ENCODE data around the gene COL18A1.

Gene COL18A1

DNA sequence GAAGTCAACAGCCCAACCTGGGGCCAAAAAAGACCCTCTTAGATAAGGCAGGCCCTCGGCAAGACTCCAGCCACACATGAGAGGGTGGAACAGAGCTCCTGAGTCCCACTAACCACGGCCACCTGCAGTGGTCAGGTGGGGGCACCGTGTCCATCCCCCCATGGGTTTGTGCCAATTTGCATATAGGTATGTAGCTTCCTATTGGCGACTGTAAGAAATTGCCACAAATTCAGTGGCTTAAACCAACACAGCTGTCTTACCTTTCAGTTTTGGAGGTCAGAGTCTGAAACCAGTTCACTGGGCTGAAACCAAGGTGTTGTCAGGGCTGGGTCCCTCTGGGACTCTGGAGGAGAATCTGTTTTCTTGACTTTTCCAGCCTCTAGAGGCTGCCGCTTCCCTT, 59.3 kb downstream of the COL18A1 start:
- no peak for DNase-seq (ENCODE audit: low spot score)
- in situ Hi-C loops (cut with MboI; ENCODE audit: low sequenced_read_pairs, unreplicated experiment): no loop called here
- TF ChIP-seq, protein P1, sequence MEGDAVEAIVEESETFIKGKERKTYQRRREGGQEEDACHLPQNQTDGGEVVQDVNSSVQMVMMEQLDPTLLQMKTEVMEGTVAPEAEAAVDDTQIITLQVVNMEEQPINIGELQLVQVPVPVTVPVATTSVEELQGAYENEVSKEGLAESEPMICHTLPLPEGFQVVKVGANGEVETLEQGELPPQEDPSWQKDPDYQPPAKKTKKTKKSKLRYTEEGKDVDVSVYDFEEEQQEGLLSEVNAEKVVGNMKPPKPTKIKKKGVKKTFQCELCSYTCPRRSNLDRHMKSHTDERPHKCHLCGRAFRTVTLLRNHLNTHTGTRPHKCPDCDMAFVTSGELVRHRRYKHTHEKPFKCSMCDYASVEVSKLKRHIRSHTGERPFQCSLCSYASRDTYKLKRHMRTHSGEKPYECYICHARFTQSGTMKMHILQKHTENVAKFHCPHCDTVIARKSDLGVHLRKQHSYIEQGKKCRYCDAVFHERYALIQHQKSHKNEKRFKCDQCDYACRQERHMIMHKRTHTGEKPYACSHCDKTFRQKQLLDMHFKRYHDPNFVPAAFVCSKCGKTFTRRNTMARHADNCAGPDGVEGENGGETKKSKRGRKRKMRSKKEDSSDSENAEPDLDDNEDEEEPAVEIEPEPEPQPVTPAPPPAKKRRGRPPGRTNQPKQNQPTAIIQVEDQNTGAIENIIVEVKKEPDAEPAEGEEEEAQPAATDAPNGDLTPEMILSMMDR (IDR thresholded peaks at IDR 0.05; ENCODE audit: borderline replicate concordance, control extremely low read depth, extremely low read depth, insufficient read depth, missing control alignments): no peak

DNA sequence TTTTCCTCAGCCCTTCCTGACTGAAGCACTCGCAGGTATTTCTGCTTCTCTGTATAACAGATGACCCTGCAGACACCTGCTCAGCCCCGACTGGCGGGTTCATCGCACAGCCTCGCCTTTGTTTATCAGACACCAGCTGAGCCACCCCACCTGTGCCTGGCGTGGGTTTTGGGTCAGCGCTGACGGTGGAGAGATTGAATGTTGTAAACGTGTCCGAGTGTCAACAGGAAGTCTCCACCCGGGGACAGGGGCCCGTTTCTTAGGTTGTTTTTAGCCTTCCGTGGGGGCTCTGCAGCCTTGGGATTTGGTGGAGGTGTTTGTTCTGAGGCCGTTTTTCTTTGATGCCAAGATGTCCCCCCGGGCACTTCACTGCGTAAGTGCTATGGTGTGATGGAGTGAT, 60.1 kb downstream of the COL18A1 start:
- DNase-seq (ENCODE audit: low spot score): no peak
- in situ Hi-C loops (cut with MboI; ENCODE audit: low sequenced_read_pairs, unreplicated experiment): no loop called here
- TF ChIP-seq, protein P1 (IDR thresholded peaks at IDR 0.05; ENCODE audit: borderline replicate concordance, control extremely low read depth, extremely low read depth, insufficient read depth, missing control alignments): no peak

DNA sequence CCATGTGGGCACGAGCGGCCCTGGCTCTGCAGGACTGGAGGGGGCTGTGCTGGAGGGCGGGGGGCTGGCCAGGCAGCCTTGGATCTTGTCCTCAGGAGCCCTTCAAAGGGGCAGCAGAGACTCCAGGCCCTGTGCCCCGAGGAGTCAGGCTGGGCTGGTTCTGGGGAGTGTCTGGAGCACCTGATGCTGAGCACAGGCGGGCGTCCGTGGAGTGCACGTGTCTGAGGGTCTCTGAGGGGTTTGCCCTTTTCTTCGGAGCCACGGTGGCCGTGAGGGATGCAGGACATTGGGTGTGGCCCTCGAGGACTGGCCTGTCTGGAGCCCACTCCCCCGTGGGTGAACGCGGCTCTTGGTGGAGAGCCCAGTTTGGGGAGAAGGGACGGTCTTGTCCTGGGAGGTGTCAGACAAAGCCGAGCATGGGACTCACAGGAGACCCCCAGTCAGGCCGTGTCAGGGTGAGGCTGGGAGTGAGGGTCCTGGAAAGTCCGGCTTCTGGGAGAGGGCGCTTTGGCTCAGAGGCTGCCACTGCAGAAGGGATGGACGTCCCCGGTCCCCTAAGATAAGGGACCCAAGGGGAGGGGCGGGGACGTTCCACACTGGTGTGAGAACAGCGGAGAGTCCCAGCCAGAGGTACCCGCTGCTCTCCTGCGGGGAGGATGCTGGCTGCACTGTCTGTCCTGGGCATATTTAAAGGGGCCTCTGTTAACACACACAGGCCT, 60.8 kb downstream of the COL18A1 start:
- no peak for DNase-seq (ENCODE audit: low spot score)
- in situ Hi-C loops (cut with MboI; ENCODE audit: low sequenced_read_pairs, unreplicated experiment): no loop called here
- TF ChIP-seq, protein P1 (IDR thresholded peaks at IDR 0.05; ENCODE audit: borderline replicate concordance, control extremely low read depth, extremely low read depth, insufficient read depth, missing control alignments): no peak

DNA sequence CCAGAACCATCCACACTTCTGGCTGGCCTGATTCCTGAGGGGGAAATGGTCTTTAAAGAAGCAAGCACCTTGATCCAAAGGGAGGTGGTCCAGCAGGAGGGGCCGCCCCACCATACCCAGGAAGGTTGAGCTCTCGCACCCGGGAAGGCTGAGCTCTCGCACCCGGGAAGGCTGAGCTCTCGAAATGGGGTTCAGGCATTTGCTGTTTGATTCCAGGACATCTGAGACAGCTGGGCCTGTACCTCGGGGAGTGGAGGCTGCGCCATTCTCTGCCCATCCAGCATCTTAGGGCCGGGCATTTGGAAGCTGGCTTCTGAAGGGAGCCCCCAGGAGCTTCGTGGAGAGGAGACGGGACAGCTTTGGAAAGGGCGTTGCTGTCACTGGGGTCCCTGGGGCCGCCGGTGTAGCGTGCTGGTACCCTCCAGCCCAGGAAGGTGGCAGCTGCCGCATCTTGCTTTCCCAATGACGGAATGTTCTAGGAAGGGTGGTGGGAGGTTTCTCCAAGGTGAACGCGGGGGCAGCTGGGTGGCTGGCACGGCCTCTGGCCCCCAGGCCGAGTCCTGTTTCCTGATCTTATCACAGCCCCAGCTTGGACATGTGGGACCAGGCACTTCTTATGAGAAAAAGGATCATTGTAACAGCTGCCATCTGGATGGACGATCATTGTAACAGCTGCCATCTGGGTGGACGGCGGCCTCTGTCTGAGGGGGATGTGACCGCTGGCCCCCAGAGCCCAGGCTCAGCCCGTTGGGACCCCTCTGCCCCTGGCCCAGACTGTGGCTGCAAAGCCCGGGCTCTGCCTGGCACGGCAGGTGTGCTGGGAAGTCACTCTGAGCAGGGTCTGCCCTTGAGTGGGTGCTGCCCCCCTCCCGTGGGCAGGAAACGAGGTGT, 61.6 kb downstream of the COL18A1 start:
- TF ChIP-seq, protein P1 (IDR thresholded peaks at IDR 0.05; ENCODE audit: borderline replicate concordance, control extremely low read depth, extremely low read depth, insufficient read depth, missing control alignments): no peak
- DNase-seq (ENCODE audit: low spot score): no peak
- in situ Hi-C loops (cut with MboI; ENCODE audit: low sequenced_read_pairs, unreplicated experiment): no loop called here

DNA sequence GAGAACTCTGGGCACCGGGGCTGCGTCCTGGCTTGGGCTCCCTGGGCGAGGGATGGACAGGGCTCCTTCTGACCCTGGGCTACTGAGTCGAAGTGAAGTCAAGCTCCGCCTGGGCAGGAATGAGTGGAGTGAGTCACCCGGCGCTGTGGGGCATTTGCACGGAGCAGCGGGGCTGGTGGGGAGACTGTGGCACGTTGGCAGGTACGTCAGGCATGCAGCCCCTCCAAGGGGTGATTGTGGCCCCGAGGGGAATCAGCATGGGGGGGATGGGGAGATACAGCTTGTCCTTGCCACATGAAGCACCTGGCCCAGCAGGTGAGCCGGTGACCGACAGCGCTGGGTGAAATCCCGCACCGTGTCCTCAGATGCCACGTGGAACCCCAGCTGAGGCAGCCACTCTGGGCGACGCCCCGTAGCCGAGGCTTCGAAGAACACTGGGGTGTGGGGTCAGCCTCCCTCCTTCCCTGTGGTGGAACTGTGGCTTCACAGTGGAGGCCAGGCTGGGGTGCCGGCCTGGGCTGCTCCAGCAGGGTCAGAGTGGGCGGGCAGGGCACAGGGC, 62.3 kb downstream of the COL18A1 start:
- no peak for DNase-seq (ENCODE audit: low spot score)
- TF ChIP-seq, protein P1 (IDR thresholded peaks at IDR 0.05; ENCODE audit: borderline replicate concordance, control extremely low read depth, extremely low read depth, insufficient read depth, missing control alignments): no peak
- in situ Hi-C loops (cut with MboI; ENCODE audit: low sequenced_read_pairs, unreplicated experiment): no loop called here

DNA sequence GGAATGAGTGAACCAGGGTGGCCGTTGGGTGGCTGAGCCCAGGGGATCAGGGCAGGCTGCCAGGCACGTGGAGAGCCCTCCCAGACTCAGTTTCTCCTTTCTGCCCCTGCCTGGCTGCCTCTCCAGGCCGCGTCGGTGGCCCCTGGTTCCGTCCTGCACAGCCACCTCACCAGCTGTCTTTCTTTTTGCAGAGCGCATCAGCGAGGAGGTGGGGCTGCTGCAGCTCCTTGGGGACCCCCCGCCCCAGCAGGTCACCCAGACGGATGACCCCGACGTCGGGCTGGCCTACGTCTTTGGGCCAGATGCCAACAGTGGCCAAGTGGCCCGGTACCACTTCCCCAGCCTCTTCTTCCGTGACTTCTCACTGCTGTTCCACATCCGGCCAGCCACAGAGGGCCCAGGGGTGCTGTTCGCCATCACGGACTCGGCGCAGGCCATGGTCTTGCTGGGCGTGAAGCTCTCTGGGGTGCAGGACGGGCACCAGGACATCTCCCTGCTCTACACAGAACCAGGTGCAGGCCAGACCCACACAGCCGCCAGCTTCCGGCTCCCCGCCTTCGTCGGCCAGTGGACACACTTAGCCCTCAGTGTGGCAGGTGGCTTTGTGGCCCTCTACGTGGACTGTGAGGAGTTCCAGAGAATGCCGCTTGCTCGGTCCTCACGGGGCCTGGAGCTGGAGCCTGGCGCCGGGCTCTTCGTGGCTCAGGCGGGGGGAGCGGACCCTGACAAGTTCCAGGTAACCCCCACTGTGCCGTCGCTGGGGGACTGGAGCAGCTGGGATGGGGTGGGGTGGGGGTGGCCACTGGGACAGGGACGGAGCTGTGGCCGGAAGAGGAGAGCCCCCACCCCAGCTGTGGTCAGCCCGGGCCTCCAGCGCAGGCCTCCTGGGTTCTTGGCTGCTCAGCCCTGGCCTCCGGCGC, 63.3 kb downstream of the COL18A1 start:
- TF ChIP-seq, protein P1 (IDR thresholded peaks at IDR 0.05; ENCODE audit: borderline replicate concordance, control extremely low read depth, extremely low read depth, insufficient read depth, missing control alignments): no peak
- in situ Hi-C loops (cut with MboI; ENCODE audit: low sequenced_read_pairs, unreplicated experiment): no loop called here
- DNase-seq (ENCODE audit: low spot score): no peak
